Activated CD8-positive, alpha-beta T cell treated with anti-CD3 and anti-CD28 coated beads for 36 hours (primary cell): Measurements from ENCODE around the gene EXOC4. TPM values are rescaled to one million over a fixed set of nuclear protein-coding genes. Genes with fewer than 3 reads are reported as not detected.

Source experiments
- ATAC-seq: fragments of 200-7000 bp; cut with Tn5 transposase; one replicate; pipeline ENCODE4 v1.10.0; 2021; ENCODE audit warnings: mild to moderate bottlenecking, moderate library complexity
- CTCF ChIA-PET: fragments of 350-600 bp; sonication (Branson Sonifier 250); formaldehyde crosslinking; loops from one replicate; lab custom pipeline; 2021; ENCODE audit warnings: antibody characterized with exemption; lab: Charles Lee
- POLR2A ChIA-PET: fragments of 350-600 bp; sonication (Branson Sonifier 250); formaldehyde crosslinking; loops from one replicate; lab custom pipeline; 2021; ENCODE audit warnings: antibody characterized with exemption; lab: Charles Lee
- DNase-seq: peaks from one replicate; pipeline ENCODE4 v3.0.0-alpha.2; 2020
- H3K27ac Mint-ChIP-seq: one replicate; pipeline ENCODE4 v1.8.0; 2021; ENCODE audit warnings: mild to moderate bottlenecking, mixed read lengths
- H3K27me3 Mint-ChIP-seq: one replicate; pipeline ENCODE4 v1.8.0; 2021; ENCODE audit warnings: mixed read lengths
- H3K36me3 Mint-ChIP-seq: one replicate; pipeline ENCODE4 v1.8.0; 2021; ENCODE audit warnings: low read depth, mixed read lengths
- H3K4me1 Mint-ChIP-seq: one replicate; pipeline ENCODE4 v1.8.0; 2021; ENCODE audit warnings: low read depth, mixed read lengths
- H3K4me3 Mint-ChIP-seq: one replicate; pipeline ENCODE4 v1.8.0; 2021; ENCODE audit warnings: mild to moderate bottlenecking, moderate library complexity, mixed read lengths
- H3K9me3 Mint-ChIP-seq: one replicate; pipeline ENCODE4 v1.8.0; 2021; ENCODE audit warnings: mixed read lengths
- intact Hi-C: fragments of 100-400 bp; cut with micrococcal nuclease; formaldehyde crosslinking; loops from one replicate; pipeline ENCODE4 v1.10.0; 2022
- total RNA-seq, 2 experiments: library from RNA; stranded (reverse); gene quantifications; one replicate each; pipeline ENCODE4 v1.2.3, GENCODE V29; 2021
- TF ChIP-seq, protein P1 (sequence below): fragments of 200-600 bp; IDR thresholded peaks from one replicate; pipeline ENCODE4 v1.8.0; 2022; ENCODE audit warnings: antibody characterized with exemption, mild to moderate bottlenecking

EXOC4 gene
- total RNA-seq, 2 experiments from 2014 or later = 54.1 to 61.7 TPM

DNA sequence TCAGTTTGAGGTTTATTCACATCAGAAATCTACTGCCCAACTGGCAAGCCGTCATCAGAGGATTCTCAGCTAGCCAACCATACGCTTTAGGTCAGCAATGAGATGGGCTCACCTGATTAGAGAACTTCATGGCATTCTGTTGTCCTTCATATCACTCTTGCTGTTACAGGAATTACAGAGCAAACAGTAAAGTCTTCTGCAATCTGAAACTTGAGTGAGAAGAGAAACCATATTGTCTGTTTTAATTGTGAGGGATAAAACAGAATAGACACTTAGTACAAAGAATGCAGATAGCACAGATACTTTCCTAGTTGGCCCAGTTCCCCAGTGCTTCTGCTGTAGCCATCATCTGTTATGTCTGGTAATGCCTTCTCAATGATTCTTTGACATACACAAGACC lies 366.6 kb downstream of the EXOC4 start:
- no peaks in the 10 kb centered on the region for H3K4me1 Mint-ChIP-seq
- TF ChIP-seq, protein P1, sequence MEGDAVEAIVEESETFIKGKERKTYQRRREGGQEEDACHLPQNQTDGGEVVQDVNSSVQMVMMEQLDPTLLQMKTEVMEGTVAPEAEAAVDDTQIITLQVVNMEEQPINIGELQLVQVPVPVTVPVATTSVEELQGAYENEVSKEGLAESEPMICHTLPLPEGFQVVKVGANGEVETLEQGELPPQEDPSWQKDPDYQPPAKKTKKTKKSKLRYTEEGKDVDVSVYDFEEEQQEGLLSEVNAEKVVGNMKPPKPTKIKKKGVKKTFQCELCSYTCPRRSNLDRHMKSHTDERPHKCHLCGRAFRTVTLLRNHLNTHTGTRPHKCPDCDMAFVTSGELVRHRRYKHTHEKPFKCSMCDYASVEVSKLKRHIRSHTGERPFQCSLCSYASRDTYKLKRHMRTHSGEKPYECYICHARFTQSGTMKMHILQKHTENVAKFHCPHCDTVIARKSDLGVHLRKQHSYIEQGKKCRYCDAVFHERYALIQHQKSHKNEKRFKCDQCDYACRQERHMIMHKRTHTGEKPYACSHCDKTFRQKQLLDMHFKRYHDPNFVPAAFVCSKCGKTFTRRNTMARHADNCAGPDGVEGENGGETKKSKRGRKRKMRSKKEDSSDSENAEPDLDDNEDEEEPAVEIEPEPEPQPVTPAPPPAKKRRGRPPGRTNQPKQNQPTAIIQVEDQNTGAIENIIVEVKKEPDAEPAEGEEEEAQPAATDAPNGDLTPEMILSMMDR = no peak
- ChIA-PET CTCF (no interaction called here), POLR2A (no interaction called here)
- ATAC-seq (no peak), DNase-seq (no peak)
- no peak overlapping the region for H3K27ac Mint-ChIP-seq
- H3K27me3 Mint-ChIP-seq = no peaks in the 10 kb centered on the region
- no peak overlapping the region for H3K4me3 Mint-ChIP-seq
- H3K9me3 Mint-ChIP-seq = no peaks in the 10 kb centered on the region
- intact Hi-C loops = no loop called here
- H3K36me3 Mint-ChIP-seq = peaks cover 6% of the 10 kb centered on the region

DNA sequence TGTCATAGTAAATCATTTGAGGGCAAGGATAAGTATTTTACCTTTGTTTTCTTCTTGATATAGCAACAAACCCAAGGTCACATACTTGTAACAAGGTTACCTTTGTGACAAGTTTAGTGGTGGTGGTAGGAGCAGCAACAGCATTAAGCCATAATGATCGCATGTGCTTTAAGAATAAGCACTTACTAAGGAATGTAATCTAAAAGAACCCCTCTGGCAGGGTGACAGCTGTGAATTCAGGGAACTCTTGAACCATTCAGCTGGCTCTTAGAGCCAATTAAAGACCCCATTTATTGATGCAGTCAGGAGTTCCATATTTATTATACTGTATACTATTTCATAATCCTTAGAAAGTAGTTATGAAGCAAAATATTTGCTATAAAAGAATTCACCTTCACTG lies 370.8 kb downstream of the EXOC4 start:
- Mint-ChIP-seq H3K36me3 (peaks cover 9% of the 10 kb centered on the region), H3K9me3 (no peaks in the 10 kb centered on the region), H3K4me3 (no peak overlapping the region), H3K27ac (no peak overlapping the region), H3K27me3 (no peaks in the 10 kb centered on the region), H3K4me1 (no peaks in the 10 kb centered on the region)
- ChIA-PET CTCF (no interaction called here), POLR2A (no interaction called here)
- no peak for ATAC-seq
- TF ChIP-seq, protein P1 = no peak
- DNase-seq = no peak
- intact Hi-C loops = no loop called here

DNA sequence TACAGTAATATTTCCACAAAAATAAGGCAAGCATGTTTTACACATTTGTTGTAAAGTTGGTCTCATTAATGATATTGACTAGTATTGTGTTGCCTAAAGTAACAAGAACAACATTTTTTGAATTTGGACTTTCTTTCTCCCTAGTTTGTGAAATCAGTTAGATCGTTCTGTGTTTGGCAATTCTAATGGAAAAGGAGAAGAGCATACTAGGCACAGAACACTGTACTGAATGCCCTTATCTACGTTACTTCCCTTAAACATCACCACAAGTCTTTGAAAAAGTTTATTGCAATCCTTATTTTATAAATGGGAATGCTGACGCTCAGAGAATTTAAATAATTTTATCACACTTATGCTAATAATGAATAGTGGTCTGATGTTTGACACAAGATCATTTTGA lies 372.2 kb downstream of the EXOC4 start:
- TF ChIP-seq, protein P1 = no peak
- no peak for ATAC-seq
- no peak overlapping the region for H3K27ac Mint-ChIP-seq
- ChIA-PET POLR2A (no interaction called here), CTCF (no interaction called here)
- peaks cover 15% of the 10 kb centered on the region for H3K36me3 Mint-ChIP-seq
- no peak for DNase-seq
- H3K4me1 Mint-ChIP-seq = no peaks in the 10 kb centered on the region
- no peak overlapping the region for H3K4me3 Mint-ChIP-seq
- H3K9me3 Mint-ChIP-seq = no peaks in the 10 kb centered on the region
- H3K27me3 Mint-ChIP-seq = no peaks in the 10 kb centered on the region
- intact Hi-C loops = no loop called here

DNA sequence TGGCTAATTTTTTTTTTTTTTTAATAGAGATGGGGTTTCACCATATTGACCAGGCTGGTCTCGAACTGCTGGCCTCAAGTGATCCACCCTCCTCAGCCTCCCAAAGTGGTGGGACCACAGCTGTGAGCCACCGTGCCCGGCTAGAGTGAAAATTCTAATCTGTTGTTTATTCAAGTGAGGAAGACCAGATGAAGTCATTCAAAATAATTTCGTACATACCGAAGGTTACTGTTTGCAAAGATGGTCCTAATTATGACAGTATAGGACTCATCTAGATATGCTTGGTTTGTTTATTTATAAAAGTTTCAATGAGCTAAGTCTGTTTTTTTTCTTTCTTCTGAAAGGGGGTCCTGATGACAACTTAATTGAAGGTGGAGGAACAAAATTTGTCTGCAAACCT lies 376.8 kb downstream of the EXOC4 start:
- no peak for ATAC-seq
- intact Hi-C loops = no loop called here
- POLR2A ChIA-PET = no interaction called here

DNA sequence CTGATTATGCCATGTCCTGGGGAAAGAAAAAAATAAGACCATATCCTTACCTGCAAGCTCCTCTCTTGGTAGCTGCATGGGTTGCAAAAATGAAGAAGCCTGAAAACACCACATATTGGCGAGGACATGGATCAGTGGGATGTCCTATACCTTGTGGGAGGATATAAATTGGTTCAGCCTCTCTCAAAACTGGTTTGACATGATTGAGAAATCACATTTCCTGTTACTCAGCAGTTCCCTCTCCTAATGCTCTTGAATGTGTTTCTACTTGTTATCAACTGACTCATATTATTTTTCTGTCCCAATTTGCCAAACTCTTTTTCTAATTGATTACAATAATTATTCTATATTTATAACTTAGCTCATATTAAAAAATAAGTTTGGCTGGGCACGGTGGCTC lies 380.2 kb downstream of the EXOC4 start:
- ChIA-PET POLR2A (no interaction called here), CTCF (no interaction called here)
- H3K27me3 Mint-ChIP-seq = no peaks in the 10 kb centered on the region
- no peak overlapping the region for H3K27ac Mint-ChIP-seq
- H3K4me1 Mint-ChIP-seq = no peaks in the 10 kb centered on the region
- TF ChIP-seq, protein P1 = no peak
- intact Hi-C loops = no loop called here
- no peak overlapping the region for H3K4me3 Mint-ChIP-seq
- peaks cover 5% of the 10 kb centered on the region for H3K9me3 Mint-ChIP-seq
- ATAC-seq (no peak), DNase-seq (no peak)
- peaks cover 41% of the 10 kb centered on the region for H3K36me3 Mint-ChIP-seq

More for the DNA sequence above, 376.8 kb downstream of the EXOC4 start:
- Mint-ChIP-seq H3K27ac (no peak overlapping the region), H3K36me3 (peaks cover 40% of the 10 kb centered on the region), H3K4me3 (no peak overlapping the region), H3K4me1 (no peaks in the 10 kb centered on the region), H3K27me3 (no peaks in the 10 kb centered on the region), H3K9me3 (peaks cover 5% of the 10 kb centered on the region)
- TF ChIP-seq, protein P1 = no peak
- CTCF ChIA-PET = no interaction called here
- no peak for DNase-seq
